Measurements from ENCODE around the gene MTUS2.

Gene MTUS2

GRCh38 chr13:29266756-29267733, 446.9 kb downstream of the MTUS2 start:
- no peak for DNase-seq

- no peak for DNase-seq
Observed at GRCh38 chr13:29270271-29270985, 450.3 kb downstream of the MTUS2 start.

GRCh38 chr13:29271606-29272005, 451.5 kb downstream of the MTUS2 start:
- no peak for DNase-seq

- DNase-seq, result no peak
Observed at GRCh38 chr13:29279356-29280254, 459.5 kb downstream of the MTUS2 start.

- DNase-seq, result no peak
Observed at GRCh38 chr13:29281932-29282495, 461.9 kb downstream of the MTUS2 start.

GRCh38 chr13:29284726-29285125, 464.6 kb downstream of the MTUS2 start:
- no peak for DNase-seq

GRCh38 chr13:29287237-29287636, 467.1 kb downstream of the MTUS2 start:
- DNase-seq, result no peak

- DNase-seq, result no peak
Observed at GRCh38 chr13:29292045-29292444, 471.9 kb downstream of the MTUS2 start.

- DNase-seq, result no peak
Observed at GRCh38 chr13:29294821-29295220, 474.7 kb downstream of the MTUS2 start.

GRCh38 chr13:29301027-29301426, 480.9 kb downstream of the MTUS2 start:
- no peak for DNase-seq

- no peak for DNase-seq
Observed at GRCh38 chr13:29304148-29304547, 484.0 kb downstream of the MTUS2 start.

- DNase-seq, result no peak
Observed at GRCh38 chr13:29310806-29311205, 490.7 kb downstream of the MTUS2 start.

GRCh38 chr13:29315847-29316246, 495.7 kb downstream of the MTUS2 start:
- no peak for DNase-seq

GRCh38 chr13:29317828-29318227, 497.7 kb downstream of the MTUS2 start:
- no peak for DNase-seq

- DNase-seq, result no peak
Observed at GRCh38 chr13:29318741-29319140, 498.6 kb downstream of the MTUS2 start.

- no peak for DNase-seq
Observed at GRCh38 chr13:29319451-29319850, 499.3 kb downstream of the MTUS2 start.

- no peak for DNase-seq
Observed at GRCh38 chr13:29323954-29324353, 503.8 kb downstream of the MTUS2 start.

- no peak for DNase-seq
Observed at GRCh38 chr13:29324601-29325000, 504.5 kb downstream of the MTUS2 start.

- no peak for DNase-seq
Observed at GRCh38 chr13:29328501-29328900, 508.4 kb downstream of the MTUS2 start.

- DNase-seq, result no peak
Observed at GRCh38 chr13:29336356-29336755, 516.2 kb downstream of the MTUS2 start.

- no peak for DNase-seq
Observed at GRCh38 chr13:29339386-29340272, 519.5 kb downstream of the MTUS2 start.

Data from NCI-H1048 (cell line).